ENCODE data around the gene IL17REL. TPM values are rescaled to one million over a fixed set of nuclear protein-coding genes. Genes with fewer than 3 reads are reported as not detected.

Gene IL17REL
- total RNA-seq, result not detected

DNA sequence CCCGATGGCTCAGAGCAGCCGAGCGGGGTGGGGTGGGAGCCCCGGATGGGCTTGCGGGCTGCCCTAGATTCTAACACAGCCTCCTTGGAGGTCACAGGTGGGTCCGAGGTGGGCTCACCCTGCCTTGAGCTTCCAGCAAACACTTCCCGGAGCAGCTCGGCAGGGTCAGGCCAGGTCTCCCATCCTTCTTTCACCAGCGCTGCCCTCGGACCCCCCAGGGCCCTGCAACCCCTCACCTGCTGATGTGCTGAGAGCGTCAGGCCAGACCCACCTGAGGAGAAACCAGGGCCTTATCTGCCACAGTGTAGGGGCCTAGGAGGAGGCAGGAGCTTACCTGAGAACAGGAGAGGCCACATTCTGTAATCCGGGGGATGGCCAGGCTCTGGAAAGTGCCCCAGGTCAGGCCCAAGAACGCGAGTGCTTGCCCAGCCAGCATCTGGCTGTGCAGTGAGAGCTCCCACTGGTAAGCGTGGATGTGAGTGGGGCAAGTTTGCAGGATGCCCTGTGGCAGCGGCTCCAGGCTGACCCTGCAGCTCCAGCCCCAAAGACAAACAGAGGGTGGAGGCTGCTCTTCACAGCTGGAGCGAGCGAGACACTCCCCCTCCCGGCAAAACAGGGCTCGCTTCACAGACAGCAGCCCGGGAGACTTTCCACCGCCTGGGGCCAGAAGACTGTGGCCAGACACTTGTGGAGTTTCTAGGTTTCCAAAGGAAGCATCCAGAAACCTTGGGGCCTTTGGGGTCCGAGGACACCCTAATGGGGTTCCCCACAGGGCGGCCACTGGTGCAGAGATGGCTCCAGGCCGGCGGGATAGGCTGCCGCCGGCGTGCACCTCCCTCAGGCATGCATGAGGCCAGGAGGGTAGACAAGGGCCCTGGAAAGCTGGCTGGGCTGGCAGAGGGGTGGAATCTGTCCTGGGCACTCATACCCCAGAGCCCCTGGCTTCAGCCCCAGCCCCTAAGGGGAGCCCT lies at the start of gene IL17REL:
Gene IL17REL (minus strand): TSS at position 555 of the 971 bp plus-strand sequence. CDS start 119 bp downstream, at position 436.
- intact Hi-C loops (cut with DNase I), result no loop called here
- ATAC-seq, result no peak
- DNase-seq (ENCODE audit: low spot score), result peak; percentile 57

DNA sequence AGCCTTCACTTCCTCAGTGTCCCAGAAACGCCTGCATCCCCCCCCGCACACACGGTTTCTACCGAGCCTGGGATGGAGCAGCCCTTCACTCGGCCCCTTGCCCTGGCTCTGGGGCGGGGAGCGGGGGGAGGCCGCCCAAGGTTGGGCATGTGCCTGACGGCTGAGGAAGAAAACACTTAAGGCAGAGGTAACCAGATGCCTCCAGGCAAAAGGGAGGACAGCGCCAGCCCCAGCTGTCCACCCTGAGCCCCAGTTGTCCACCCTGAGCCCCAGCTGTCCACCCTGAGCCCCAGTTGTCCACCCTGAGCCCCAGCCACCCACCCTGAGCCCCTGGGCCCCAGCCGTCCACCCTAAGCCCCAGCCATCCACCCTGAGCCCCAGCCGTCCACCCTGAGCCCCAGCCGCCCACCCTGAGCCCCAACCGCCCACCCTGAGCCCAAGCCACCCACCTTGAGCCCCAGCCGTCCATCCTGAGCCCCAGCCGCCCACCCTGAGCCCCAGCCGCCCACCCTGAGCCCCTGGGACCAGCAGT lies 49.3 kb upstream of the IL17REL start:
- DNase-seq (ENCODE audit: low spot score), result no peak
- intact Hi-C loops (cut with DNase I), result no loop called here
- no peak for ATAC-seq

DNA sequence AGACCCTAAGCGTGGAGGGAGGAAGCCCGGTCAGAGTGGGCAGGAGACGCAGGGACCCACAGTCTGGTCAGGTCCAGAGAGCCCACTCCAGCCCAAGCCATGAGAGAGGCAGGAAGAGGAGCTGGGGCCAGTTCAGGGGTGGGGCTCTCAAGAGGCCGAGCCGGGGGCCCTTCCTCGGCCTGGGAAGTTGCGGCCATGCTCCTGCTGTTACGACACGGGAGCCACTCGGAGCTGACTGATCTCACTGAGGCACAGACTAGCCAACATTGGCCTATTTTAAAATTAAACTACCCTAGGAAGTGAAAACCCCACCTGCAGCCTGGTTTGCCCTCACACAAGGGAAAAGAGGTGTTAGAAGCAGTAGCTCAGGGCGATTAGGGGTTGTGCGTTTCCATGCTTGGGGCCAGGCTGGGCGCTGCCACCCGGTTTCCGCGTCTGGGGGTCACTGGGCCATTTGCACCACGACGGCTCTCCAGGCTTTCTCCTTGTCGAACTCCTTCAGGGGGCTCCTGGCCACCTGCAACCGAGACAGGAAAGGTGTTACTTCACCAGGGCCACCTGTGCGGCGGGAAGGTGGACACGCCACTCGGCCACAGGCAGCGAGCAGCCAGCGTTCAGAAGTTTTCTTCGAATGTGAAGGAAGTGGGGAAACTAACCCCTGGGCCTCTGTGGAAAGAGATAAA lies 48.7 kb upstream of the IL17REL start:
- ATAC-seq, result no peak
- no peak for DNase-seq (ENCODE audit: low spot score)
- intact Hi-C loops (cut with DNase I), result no loop called here

GRCh38 chr22:50060441-50061140 lies 48.0 kb upstream of the IL17REL start:
- no peak for ATAC-seq
- intact Hi-C loops (cut with DNase I), result no loop called here
- no peak for DNase-seq (ENCODE audit: low spot score)

DNA sequence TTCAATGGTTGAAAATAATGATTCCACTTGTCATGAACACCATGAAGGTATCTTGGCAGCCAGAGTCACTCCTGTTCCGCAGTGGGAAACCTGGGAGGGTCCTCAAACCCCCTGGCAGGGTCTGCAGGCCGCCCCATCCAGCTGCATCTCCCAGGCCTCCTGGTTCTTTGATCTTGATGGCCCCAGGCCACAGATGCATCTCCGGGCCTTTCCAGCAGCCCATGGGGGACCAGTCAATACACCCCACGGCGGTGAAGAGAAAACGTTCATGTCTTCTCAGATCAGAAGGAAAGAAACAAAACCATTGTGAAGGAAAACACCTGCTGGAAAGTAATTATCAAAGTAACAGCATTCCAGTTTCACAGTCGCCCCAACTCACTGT lies 47.3 kb upstream of the IL17REL start:
- DNase-seq (ENCODE audit: low spot score) (no peak), ATAC-seq (no peak)
- intact Hi-C loops (cut with DNase I), result no loop called here

DNA sequence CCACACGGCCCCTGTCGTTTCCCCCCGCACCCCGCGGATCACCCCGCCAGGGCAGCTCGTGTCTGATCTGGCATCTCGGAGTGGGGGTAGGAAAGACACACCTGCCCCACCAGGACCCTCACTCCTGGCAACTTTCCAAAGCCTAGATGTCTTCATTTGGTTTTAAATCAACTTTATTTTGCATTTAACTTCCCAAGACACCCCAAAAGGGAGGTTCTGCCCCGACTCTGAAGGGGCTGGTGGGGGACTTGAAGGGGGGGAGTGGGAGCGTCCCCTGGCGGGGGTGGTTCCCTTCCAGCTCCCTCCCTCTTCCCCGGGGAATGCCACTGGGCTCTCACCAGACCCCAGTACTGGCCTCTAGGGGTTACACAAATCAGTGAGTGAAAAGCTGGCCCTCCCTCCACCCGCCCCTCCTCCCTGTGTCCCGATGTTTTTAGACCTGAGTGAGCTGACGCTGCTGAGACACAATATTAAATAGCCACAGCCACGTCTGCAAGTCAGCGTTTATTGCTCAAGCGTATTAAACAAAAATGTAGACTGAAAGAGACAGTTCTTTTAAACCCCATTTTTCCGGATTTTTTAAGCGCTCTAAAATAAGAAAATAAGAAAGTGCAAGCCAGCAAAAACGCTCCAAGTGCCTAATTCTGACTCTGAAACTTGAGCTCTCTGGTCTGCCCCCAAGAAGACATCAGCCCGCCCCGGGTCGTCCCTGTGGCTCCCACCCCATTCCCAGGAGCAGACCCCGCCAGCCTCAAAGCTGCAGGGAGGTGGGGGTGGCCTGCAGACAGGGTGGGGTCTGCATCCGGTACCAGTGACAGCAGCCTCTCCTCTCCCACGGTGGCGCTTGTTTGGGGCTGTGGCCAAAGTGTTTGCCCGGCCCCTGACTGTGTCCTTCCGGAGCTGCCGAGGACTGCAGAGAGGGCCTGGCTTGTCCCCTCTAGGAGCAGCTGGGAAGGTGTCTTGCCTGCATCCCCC lies 46.6 kb upstream of the IL17REL start:
- intact Hi-C loops (cut with DNase I), result no loop called here
- DNase-seq (ENCODE audit: low spot score) (no peak), ATAC-seq (peak; percentile 49)

- DNase-seq (ENCODE audit: low spot score) (no peak), ATAC-seq (no peak)
- intact Hi-C loops (cut with DNase I), result no loop called here
Measured at GRCh38 chr22:50058061-50058905, 45.7 kb upstream of the IL17REL start, which contains the start of gene TTLL8. TSS of gene TTLL8 (minus strand) at chr22:50058298.

DNA sequence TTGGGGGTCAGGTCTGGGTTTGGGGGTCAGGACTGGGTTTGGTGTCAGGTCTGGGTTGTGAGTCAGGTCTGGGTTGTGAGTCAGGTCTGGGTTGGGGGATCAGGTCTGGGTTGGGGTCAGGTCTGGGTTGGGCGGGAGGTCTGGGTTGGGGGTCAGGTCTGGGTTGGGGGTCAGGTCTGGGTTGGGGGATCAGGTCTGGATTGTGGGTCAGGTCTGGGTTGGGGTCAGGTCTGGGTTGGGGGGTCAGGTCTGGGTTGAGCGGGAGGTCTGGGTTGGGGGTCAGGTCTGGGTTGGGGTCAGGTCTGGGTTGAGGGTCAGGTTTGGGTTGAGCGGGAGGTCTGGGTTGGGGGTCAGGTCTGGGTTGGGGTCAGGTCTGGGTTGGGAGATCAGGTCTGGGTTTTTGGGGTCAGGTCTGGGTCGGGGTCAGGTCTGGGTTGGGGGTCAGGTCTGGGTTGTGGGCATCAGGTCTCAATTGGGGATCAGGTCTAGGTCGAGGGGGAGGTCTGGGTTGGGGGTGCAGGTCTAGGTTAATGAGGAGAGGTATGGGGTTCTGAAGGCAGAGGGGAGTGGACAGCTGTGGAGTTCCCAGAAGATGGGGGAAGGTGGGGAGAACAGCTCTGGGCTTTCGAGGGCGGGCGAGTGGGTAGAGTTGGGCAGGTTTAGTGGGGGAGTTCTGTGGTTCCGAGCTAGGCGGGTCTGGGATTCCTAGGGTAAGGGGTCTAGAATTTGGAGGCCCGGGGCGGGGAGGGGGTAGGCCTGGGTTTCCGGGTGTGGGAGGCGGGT lies 44.9 kb upstream of the IL17REL start:
- intact Hi-C loops (cut with DNase I), result no loop called here
- ATAC-seq (no peak), DNase-seq (ENCODE audit: low spot score) (no peak)

GRCh38 chr22:50056214-50056972 lies 43.8 kb upstream of the IL17REL start:
- ATAC-seq (no peak), DNase-seq (ENCODE audit: low spot score) (no peak)
- intact Hi-C loops (cut with DNase I), result no loop called here

GRCh38 chr22:50053861-50054260 lies 41.3 kb upstream of the IL17REL start:
- no peak for DNase-seq (ENCODE audit: low spot score)
- intact Hi-C loops (cut with DNase I), result no loop called here
- no peak for ATAC-seq

- DNase-seq (ENCODE audit: low spot score) (no peak), ATAC-seq (no peak)
- intact Hi-C loops (cut with DNase I), result no loop called here
Measured at GRCh38 chr22:50051930-50052329, 39.4 kb upstream of the IL17REL start.

GRCh38 chr22:50049299-50050195 lies 37.0 kb upstream of the IL17REL start:
- DNase-seq (ENCODE audit: low spot score), result no peak
- no peak for ATAC-seq
- intact Hi-C loops (cut with DNase I), result no loop called here

GRCh38 chr22:50048836-50049235 lies 36.3 kb upstream of the IL17REL start:
- no peak for DNase-seq (ENCODE audit: low spot score)
- ATAC-seq, result no peak
- intact Hi-C loops (cut with DNase I), result no loop called here

DNA sequence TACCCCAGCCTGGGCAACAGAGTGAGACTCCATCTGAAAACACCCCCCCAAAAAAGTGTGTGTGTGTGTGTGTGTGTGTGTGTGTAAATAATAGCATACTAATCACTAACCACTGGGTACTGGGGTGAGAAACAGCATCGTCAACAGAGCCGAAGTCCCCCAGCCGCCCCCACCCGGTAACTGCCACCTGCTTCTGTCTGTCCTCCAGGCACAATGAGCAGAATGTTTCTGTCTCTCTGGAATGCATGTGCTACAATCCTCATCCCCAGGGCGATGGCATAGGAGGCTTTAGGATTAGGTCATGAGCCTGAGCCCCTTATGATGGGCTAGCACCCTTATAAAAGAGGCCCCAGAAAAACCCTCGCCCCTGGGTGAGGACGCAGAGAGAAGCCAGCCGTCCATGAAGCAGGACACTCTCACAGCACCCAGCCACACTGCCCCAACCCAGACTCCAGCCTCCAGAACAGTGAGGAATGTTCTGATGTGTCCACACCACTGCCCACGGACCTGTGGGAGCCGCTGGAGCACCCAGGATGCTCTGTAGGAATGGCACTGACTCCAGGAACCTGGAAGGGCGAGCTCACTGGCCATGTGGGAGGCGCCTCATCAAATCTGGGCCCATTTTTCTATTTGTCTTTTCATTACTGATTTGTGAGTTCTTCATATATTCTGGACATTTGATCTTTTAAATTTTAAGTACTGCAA lies 35.6 kb upstream of the IL17REL start:
- DNase-seq (ENCODE audit: low spot score) (no peak), ATAC-seq (no peak)
- intact Hi-C loops (cut with DNase I), result no loop called here
